ENCODE results near the gene DMD. TPM values are rescaled to one million over a fixed set of nuclear protein-coding genes. Genes with fewer than 3 reads are reported as not detected.

Gene DMD
- total RNA-seq, 1 experiment from 2014 or later = 25.3 TPM

DNA sequence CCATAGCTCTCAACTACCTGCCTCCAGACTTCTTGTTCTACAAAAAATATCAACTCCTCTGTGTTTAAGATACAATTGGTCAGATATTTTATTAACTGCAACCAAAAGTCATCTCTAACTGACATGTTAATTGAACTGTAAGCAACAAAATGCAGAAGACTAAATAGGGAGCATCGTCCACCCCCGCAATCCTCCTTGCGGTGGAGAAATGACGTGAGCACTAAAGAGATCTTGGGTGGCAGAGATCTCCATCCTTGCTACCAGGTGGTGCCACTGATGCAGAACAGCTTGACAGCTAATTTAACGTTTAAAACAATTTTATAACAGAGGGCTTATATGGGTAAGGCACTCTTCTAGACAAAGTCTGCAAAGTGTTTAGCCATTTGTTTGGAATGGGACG lies 1975.1 kb downstream of the DMD start:
- H3K9me3 ChIP-seq (ENCODE audit: insufficient read depth, low read depth) = no peaks in the 10 kb centered on the region
- no peaks in the 10 kb centered on the region for H3K27me3 ChIP-seq (ENCODE audit: insufficient read depth, low read depth)
- H2AFZ ChIP-seq = no peak overlapping the region
- H3K27ac ChIP-seq = no peak overlapping the region
- H3K4me3 ChIP-seq = no peak overlapping the region
- no peak overlapping the region for H3K4me2 ChIP-seq
- intact Hi-C loops (cut with micrococcal nuclease; ENCODE audit: unreplicated experiment) = no loop called here
- H4K20me1 ChIP-seq (ENCODE audit: insufficient read depth) = no peaks in the 10 kb centered on the region
- H3K36me3 ChIP-seq (ENCODE audit: low read depth) = no peaks in the 10 kb centered on the region
- BruUV-seq (replicated peaks) = no TSS peak
- CTCF ChIA-PET = interaction anchor here (0.7 kb wide), 1 partner anchor 45 kb away, joined by 3 read pairs; no protein-coding TSS in a partner anchor
- no peaks in the 10 kb centered on the region for H3K79me2 ChIP-seq (ENCODE audit: low read depth)
- no peaks in the 10 kb centered on the region for H3K9me2 ChIP-seq (ENCODE audit: insufficient read depth)
- no peaks in the 10 kb centered on the region for H3F3A ChIP-seq (ENCODE audit: insufficient read depth, low read depth)
- no peaks in the 10 kb centered on the region for H3K4me1 ChIP-seq (replicated peaks; ENCODE audit: insufficient read depth)
- no peak for DNase-seq
- POLR2A ChIA-PET (ENCODE audit: unreplicated experiment) = no interaction called here
- TF ChIP-seq EZH2 (IDR thresholded peaks at IDR 0.05; ENCODE audit: low read depth) = no peak

- H2AFZ ChIP-seq = no peak overlapping the region
- no peaks in the 10 kb centered on the region for H3K27me3 ChIP-seq (ENCODE audit: insufficient read depth, low read depth)
- H3K4me2 ChIP-seq = no peak overlapping the region
- intact Hi-C loops (cut with micrococcal nuclease; ENCODE audit: unreplicated experiment) = no loop called here
- no peaks in the 10 kb centered on the region for H3K4me1 ChIP-seq (replicated peaks; ENCODE audit: insufficient read depth)
- no peaks in the 10 kb centered on the region for H3K79me2 ChIP-seq (ENCODE audit: low read depth)
- no peak overlapping the region for H3K4me3 ChIP-seq
- BruUV-seq (replicated peaks) = no TSS peak
- TF ChIP-seq EZH2 (IDR thresholded peaks at IDR 0.05; ENCODE audit: low read depth) = no peak
- TF ChIP-seq, protein P1, sequence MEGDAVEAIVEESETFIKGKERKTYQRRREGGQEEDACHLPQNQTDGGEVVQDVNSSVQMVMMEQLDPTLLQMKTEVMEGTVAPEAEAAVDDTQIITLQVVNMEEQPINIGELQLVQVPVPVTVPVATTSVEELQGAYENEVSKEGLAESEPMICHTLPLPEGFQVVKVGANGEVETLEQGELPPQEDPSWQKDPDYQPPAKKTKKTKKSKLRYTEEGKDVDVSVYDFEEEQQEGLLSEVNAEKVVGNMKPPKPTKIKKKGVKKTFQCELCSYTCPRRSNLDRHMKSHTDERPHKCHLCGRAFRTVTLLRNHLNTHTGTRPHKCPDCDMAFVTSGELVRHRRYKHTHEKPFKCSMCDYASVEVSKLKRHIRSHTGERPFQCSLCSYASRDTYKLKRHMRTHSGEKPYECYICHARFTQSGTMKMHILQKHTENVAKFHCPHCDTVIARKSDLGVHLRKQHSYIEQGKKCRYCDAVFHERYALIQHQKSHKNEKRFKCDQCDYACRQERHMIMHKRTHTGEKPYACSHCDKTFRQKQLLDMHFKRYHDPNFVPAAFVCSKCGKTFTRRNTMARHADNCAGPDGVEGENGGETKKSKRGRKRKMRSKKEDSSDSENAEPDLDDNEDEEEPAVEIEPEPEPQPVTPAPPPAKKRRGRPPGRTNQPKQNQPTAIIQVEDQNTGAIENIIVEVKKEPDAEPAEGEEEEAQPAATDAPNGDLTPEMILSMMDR (conservative IDR thresholded peaks at IDR 0.05) = no peak
- no peaks in the 10 kb centered on the region for H3K9me2 ChIP-seq (ENCODE audit: insufficient read depth)
- no peaks in the 10 kb centered on the region for H3F3A ChIP-seq (ENCODE audit: insufficient read depth, low read depth)
- CTCF ChIA-PET = no interaction called here
- no peaks in the 10 kb centered on the region for H4K20me1 ChIP-seq (ENCODE audit: insufficient read depth)
- no peak overlapping the region for H3K27ac ChIP-seq
- no peaks in the 10 kb centered on the region for H3K36me3 ChIP-seq (ENCODE audit: low read depth)
- POLR2A ChIA-PET (ENCODE audit: unreplicated experiment) = no interaction called here
- no peak for DNase-seq
- no peaks in the 10 kb centered on the region for H3K9me3 ChIP-seq (ENCODE audit: insufficient read depth, low read depth)
Observed at GRCh38 chrX:31233941-31234496, 1977.3 kb downstream of the DMD start.

DNA sequence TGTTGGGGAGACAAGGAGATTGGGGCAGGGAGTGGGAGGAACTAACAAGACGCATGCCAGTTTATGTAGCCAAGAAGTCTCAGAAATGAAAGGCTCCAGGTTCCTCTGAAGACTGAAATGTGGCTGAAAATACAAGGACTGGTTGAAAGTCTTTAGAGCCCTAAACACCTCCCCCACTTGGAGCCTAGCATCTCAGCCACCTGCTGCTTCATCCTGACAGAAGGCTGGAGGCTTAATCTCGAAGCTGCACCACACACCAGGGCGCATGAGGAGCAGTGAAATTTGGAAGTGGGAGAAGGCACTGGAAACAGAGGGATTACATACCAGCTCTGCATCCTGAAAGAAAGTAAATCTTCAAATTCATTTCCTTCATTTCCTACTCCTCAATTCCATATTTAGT lies 1978.8 kb downstream of the DMD start:
- Histone ChIP-seq H3K4me2 (no peak overlapping the region), H3K27ac (no peak overlapping the region), H4K20me1 (ENCODE audit: insufficient read depth) (no peaks in the 10 kb centered on the region), H3K9me2 (ENCODE audit: insufficient read depth) (no peaks in the 10 kb centered on the region), H3K36me3 (ENCODE audit: low read depth) (no peaks in the 10 kb centered on the region), H3K4me3 (no peak overlapping the region), H3K79me2 (ENCODE audit: low read depth) (no peaks in the 10 kb centered on the region), H2AFZ (no peak overlapping the region), H3K27me3 (ENCODE audit: insufficient read depth, low read depth) (no peaks in the 10 kb centered on the region), H3K9me3 (ENCODE audit: insufficient read depth, low read depth) (no peaks in the 10 kb centered on the region), H3K4me1 (replicated peaks; ENCODE audit: insufficient read depth) (no peaks in the 10 kb centered on the region), H3F3A (ENCODE audit: insufficient read depth, low read depth) (no peaks in the 10 kb centered on the region)
- TF ChIP-seq EZH2 (IDR thresholded peaks at IDR 0.05; ENCODE audit: low read depth) = no peak
- TF ChIP-seq, protein P1 (conservative IDR thresholded peaks at IDR 0.05) = no peak
- ChIA-PET CTCF (no interaction called here), POLR2A (ENCODE audit: unreplicated experiment) (interaction anchor here (0.7 kb wide), 2 partner anchors 27 to 290 kb away, joined by 3 to 5 read pairs; no protein-coding TSS in a partner anchor)
- intact Hi-C loops (cut with micrococcal nuclease; ENCODE audit: unreplicated experiment) = no loop called here
- no TSS peak for BruUV-seq (replicated peaks)
- DNase-seq = no peak

DNA sequence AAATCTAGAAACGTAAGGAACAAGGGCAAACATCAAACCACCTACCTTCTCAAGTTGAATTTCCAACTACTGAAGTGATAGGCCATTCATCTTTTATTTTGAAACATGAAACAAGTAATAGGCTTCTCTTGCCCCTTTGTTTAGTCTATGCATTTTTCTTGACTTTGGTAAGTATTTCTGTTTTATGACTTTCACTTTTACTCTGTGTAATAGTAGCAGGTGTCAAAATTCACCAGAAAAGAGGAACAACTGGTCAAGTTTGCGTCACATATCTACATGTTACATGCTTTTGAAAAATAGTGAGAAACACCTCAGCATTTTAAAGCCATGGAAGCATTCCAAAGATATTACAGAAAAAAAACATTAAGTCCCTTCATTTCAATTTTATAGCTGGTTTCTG lies 1982.4 kb downstream of the DMD start:
- H3K27ac ChIP-seq = no peak overlapping the region
- no peak overlapping the region for H2AFZ ChIP-seq
- no peaks in the 10 kb centered on the region for H3K9me2 ChIP-seq (ENCODE audit: insufficient read depth)
- no peaks in the 10 kb centered on the region for H3F3A ChIP-seq (ENCODE audit: insufficient read depth, low read depth)
- H4K20me1 ChIP-seq (ENCODE audit: insufficient read depth) = no peaks in the 10 kb centered on the region
- H3K4me2 ChIP-seq = no peak overlapping the region
- no TSS peak for BruUV-seq (replicated peaks)
- ChIA-PET POLR2A (ENCODE audit: unreplicated experiment) (no interaction called here), CTCF (no interaction called here)
- intact Hi-C loops (cut with micrococcal nuclease; ENCODE audit: unreplicated experiment) = loop anchor here (10.0 kb wide), 1 partner anchor 196 kb away; no protein-coding TSS in a partner anchor
- H3K36me3 ChIP-seq (ENCODE audit: low read depth) = no peaks in the 10 kb centered on the region
- H3K79me2 ChIP-seq (ENCODE audit: low read depth) = no peaks in the 10 kb centered on the region
- H3K4me3 ChIP-seq = no peak overlapping the region
- DNase-seq = no peak
- H3K4me1 ChIP-seq (replicated peaks; ENCODE audit: insufficient read depth) = no peaks in the 10 kb centered on the region
- no peaks in the 10 kb centered on the region for H3K27me3 ChIP-seq (ENCODE audit: insufficient read depth, low read depth)
- TF ChIP-seq, protein P1 (conservative IDR thresholded peaks at IDR 0.05) = no peak
- no peak for TF ChIP-seq EZH2 (IDR thresholded peaks at IDR 0.05; ENCODE audit: low read depth)
- no peaks in the 10 kb centered on the region for H3K9me3 ChIP-seq (ENCODE audit: insufficient read depth, low read depth)
